Left kidney (tissue), 8 donors: ENCODE data around the gene PDE6H. TPM values are rescaled to one million over a fixed set of nuclear protein-coding genes. Genes with fewer than 3 reads are reported as not detected.

Experiments used
- DNase-seq: peaks from one replicate; pipeline ENCODE4 v3.0.0-alpha.2; 2013
- long read RNA-seq, 8 donors: transcript quantifications; one replicate each; lab custom pipeline, GENCODE V29; 2026
- polyA plus RNA-seq: library from polyadenylated mRNA; unstranded; fragments of 120-200 nt; gene quantifications from one replicate; pipeline ENCODE4 v1.2.1, GENCODE V29; 2013; ENCODE audit not compliant: insufficient read length

Gene PDE6H
- polyA plus RNA-seq, result not detected
- long read RNA-seq, donor 1, result 0 reads
- long read RNA-seq, donor 2, result 0 reads
- long read RNA-seq, donor 3, result 0 reads
- long read RNA-seq, donor 4, result 0 reads
- long read RNA-seq, donor 5, result 0 reads
- long read RNA-seq, donor 6, result 0 reads
- long read RNA-seq, donor 7, result 0 reads
- long read RNA-seq, donor 8, result 0 reads

- no peak for DNase-seq
These were observed at the start of gene PDE6H for GRCh38 chr12:14972816-14973215. Gene PDE6H, plus strand, starts transcription at chr12:14973042. Its CDS starts 4,971 bp downstream, at chr12:14978013.

GRCh38 chr12:14923944-14924343 lies 48.9 kb upstream of the PDE6H start:
- DNase-seq, result no peak

GRCh38 chr12:14924541-14924940 lies 48.3 kb upstream of the PDE6H start:
- no peak for DNase-seq

- no peak for DNase-seq
These were observed 45.6 kb upstream of the PDE6H start for GRCh38 chr12:14927267-14927666.

- peak; percentile 80 for DNase-seq
These were observed 43.9 kb upstream of the PDE6H start for GRCh38 chr12:14928931-14929330.

- no peak for DNase-seq
These were observed 42.5 kb upstream of the PDE6H start for GRCh38 chr12:14930299-14930698.

- DNase-seq, result no peak
These were observed 41.5 kb upstream of the PDE6H start for GRCh38 chr12:14931359-14931758.

GRCh38 chr12:14931791-14932560 lies 40.9 kb upstream of the PDE6H start:
- DNase-seq, result no peak

- no peak for DNase-seq
These were observed 38.3 kb upstream of the PDE6H start for GRCh38 chr12:14934511-14934910.

GRCh38 chr12:14935031-14935430 lies 37.8 kb upstream of the PDE6H start:
- peak; percentile 66 for DNase-seq

- DNase-seq, result no peak
These were observed 36.5 kb upstream of the PDE6H start for GRCh38 chr12:14936224-14936861.

GRCh38 chr12:14937014-14937413 lies 35.8 kb upstream of the PDE6H start:
- no peak for DNase-seq

GRCh38 chr12:14937689-14938088 lies 35.2 kb upstream of the PDE6H start:
- no peak for DNase-seq

- no peak for DNase-seq
These were observed 34.5 kb upstream of the PDE6H start, which contains the start of gene ERP27 for GRCh38 chr12:14938301-14938700. Gene ERP27, minus strand, starts transcription at chr12:14938537. Its CDS starts 29 bp downstream, at chr12:14938508.

GRCh38 chr12:14941369-14941768 lies 31.5 kb upstream of the PDE6H start:
- no peak for DNase-seq

- DNase-seq, result no peak
These were observed 30.5 kb upstream of the PDE6H start for GRCh38 chr12:14942196-14942931.

GRCh38 chr12:14946162-14946561 lies 26.7 kb upstream of the PDE6H start:
- no peak for DNase-seq

- DNase-seq, result no peak
These were observed 26.0 kb upstream of the PDE6H start for GRCh38 chr12:14946861-14947260.

GRCh38 chr12:14948672-14949071 lies 24.2 kb upstream of the PDE6H start:
- peak; percentile 78 for DNase-seq

GRCh38 chr12:14949631-14950030 lies 23.2 kb upstream of the PDE6H start:
- no peak for DNase-seq

GRCh38 chr12:14950421-14950820 lies 22.4 kb upstream of the PDE6H start:
- no peak for DNase-seq

GRCh38 chr12:14950982-14951746 lies 21.7 kb upstream of the PDE6H start:
- no peak for DNase-seq
